Keratinocyte (primary cell): Measurements from ENCODE around the gene ATXN7L1. TPM values are rescaled to one million over a fixed set of nuclear protein-coding genes. Genes with fewer than 3 reads are reported as not detected.

Experiments used
- DNase-seq: peaks from one replicate; pipeline ENCODE4 v3.0.0-alpha.2; 2011; ENCODE audit warnings: low read depth, missing footprints, low spot score
- FAIRE-seq: peaks from 2 replicates; lab custom pipeline; 2011; peaks lifted over from hg19 to GRCh38; lab: Jason Lieb, UNC
- H2AFZ ChIP-seq: 2 replicates; pipeline ENCODE4 v1.6.0; 2012; ENCODE audit warnings: low read length, control low read depth, inconsistent platforms; ENCODE audit not compliant: control insufficient read depth
- H3K27ac ChIP-seq: 2 replicates; pipeline ENCODE4 v1.5.1; 2011; ENCODE audit warnings: low read length; ENCODE audit not compliant: control insufficient read depth, insufficient read depth
- H3K27me3 ChIP-seq: 3 replicates; pipeline ENCODE4 v1.6.0; 2011; ENCODE audit warnings: low read length; ENCODE audit not compliant: control insufficient read depth, insufficient read depth; ENCODE audit errors: extremely low read depth
- H3K36me3 ChIP-seq, 2 experiments: 2 replicates in 1 of 2; 3 replicates in 1 of 2; pipeline ENCODE4 v1.5.1; 2011; ENCODE audit warnings: low read length in 2 of 2, mild to moderate bottlenecking in 1 of 2; ENCODE audit not compliant: control insufficient read depth in 2 of 2, insufficient read depth in 2 of 2; ENCODE audit errors: extremely low read depth in 1 of 2
- H3K4me1 ChIP-seq: 3 replicates; pipeline ENCODE4 v1.5.1; 2011; ENCODE audit warnings: low read length; ENCODE audit not compliant: control insufficient read depth, insufficient read depth; ENCODE audit errors: extremely low read depth
- H3K4me2 ChIP-seq: 3 replicates; pipeline ENCODE4 v1.6.0; 2011; ENCODE audit warnings: low read depth, low read length; ENCODE audit not compliant: control insufficient read depth, insufficient read depth; ENCODE audit errors: extremely low read depth
- H3K4me3 ChIP-seq, 3 experiments: fragments of 200-600 bp in 1 of 3; sonication (generic) in 1 of 3; 2 replicates in 2 of 3; 3 replicates in 1 of 3; pipeline ENCODE4 v1.5.1; 2011 to 2016; ENCODE audit warnings: low read length in 3 of 3, mild to moderate bottlenecking in 3 of 3, control low read depth in 2 of 3, inconsistent platforms in 1 of 3, low read depth in 1 of 3, mixed read lengths in 1 of 3, mixed run types in 1 of 3, moderate library complexity in 1 of 3; ENCODE audit not compliant: control insufficient read depth in 2 of 3, insufficient read depth in 2 of 3; ENCODE audit errors: extremely low read depth in 1 of 3
- H3K79me2 ChIP-seq: 2 replicates; pipeline ENCODE4 v1.6.0; 2012; ENCODE audit warnings: low read length; ENCODE audit not compliant: control insufficient read depth, insufficient read depth
- H3K9ac ChIP-seq: 3 replicates; pipeline ENCODE4 v1.6.0; 2011; ENCODE audit warnings: low read length; ENCODE audit not compliant: control insufficient read depth, insufficient read depth; ENCODE audit errors: extremely low read depth
- H3K9me1 ChIP-seq: 3 replicates; pipeline ENCODE4 v1.6.0; 2011; ENCODE audit warnings: low read length; ENCODE audit not compliant: control insufficient read depth, insufficient read depth; ENCODE audit errors: extremely low read depth
- H3K9me3 ChIP-seq: 2 replicates; pipeline ENCODE4 v1.5.1; 2012; ENCODE audit warnings: low read depth, low read length; ENCODE audit not compliant: control insufficient read depth
- H4K20me1 ChIP-seq: 3 replicates; pipeline ENCODE4 v1.6.0; 2011; ENCODE audit warnings: low read length; ENCODE audit not compliant: control insufficient read depth, insufficient read depth; ENCODE audit errors: extremely low read depth
- EZH2 ChIP-seq: IDR thresholded peaks from one replicate; pipeline ENCODE4 v1.6.1; 2012; ENCODE audit warnings: inconsistent platforms, mild to moderate bottlenecking, low read length, moderate library complexity
- dilution Hi-C: fragments of 300-500 bp; cut with MboI; formaldehyde crosslinking; loops from one replicate; pipeline ENCODE4 v1.7.0; 2020; ENCODE audit warnings: low sequenced_read_pairs; ENCODE audit not compliant: extremely low pct_ligation_motif_present
- polyA plus RNA-seq, 5 experiments: library from polyadenylated mRNA; depleted of rRNA in 3 of 5; stranded (reverse) in 3 of 5; stranded (forward) in 1 of 5; unstranded in 1 of 5; fragments of >200 nt; gene quantifications; 1 replicate in 1 of 5; 2 replicates in 3 of 5; 3 replicates in 1 of 5; pipeline versions ENCODE4 v1.2.1 to v1.2.3, GENCODE V29; 2011 to 2012; ENCODE audit warnings: missing spikeins in 2 of 5, low read depth in 1 of 5, low replicate concordance in 1 of 5
- TF ChIP-seq, protein P1 (sequence below), 3 experiments: IDR thresholded peaks in 1 of 3; conservative IDR thresholded peaks in 1 of 3; optimal IDR thresholded peaks in 1 of 3; 2 replicates in 2 of 3; 3 replicates in 1 of 3; pipeline versions ENCODE3 to v1.5.1; 2011; ENCODE audit warnings: low read length in 3 of 3, mild to moderate bottlenecking in 3 of 3, moderate library complexity in 2 of 3, control low read depth in 1 of 3, inconsistent platforms in 1 of 3; ENCODE audit not compliant: insufficient read depth in 2 of 3; ENCODE audit errors: extremely low read depth in 1 of 3

Gene ATXN7L1
- polyA plus RNA-seq, 1 donor (not counting 4 experiments of a cell fraction or from before 2014, with no cell fraction given): 4.8 TPM

DNA sequence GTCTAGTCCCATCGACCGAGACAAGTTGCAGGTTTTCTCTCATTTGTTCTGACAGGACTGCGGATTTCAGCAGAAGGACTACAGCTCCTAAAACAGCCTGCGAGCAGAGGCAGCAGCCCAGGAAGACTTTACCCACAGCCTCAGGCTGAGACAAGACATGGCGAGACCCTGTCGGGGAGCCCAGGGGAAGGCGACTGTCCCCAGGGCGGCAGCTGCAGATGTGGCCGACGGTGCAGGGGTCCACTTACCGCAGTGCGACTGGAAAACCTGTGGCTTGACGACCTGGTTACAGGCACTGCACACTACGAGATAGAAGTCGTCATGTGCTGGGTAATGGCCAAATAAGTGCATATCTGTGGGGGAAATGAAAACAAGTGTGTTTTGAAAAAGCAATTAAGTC lies 88.0 kb downstream of the ATXN7L1 start:
- no peak overlapping the region for H3K27ac ChIP-seq
- H3K4me2 ChIP-seq: no peak overlapping the region
- peaks cover 35% of the 10 kb centered on the region for H3K4me1 ChIP-seq
- peaks cover 2% of the 10 kb centered on the region for H4K20me1 ChIP-seq
- FAIRE-seq (peak; percentile 23), DNase-seq (no peak)
- no peaks in the 10 kb centered on the region for H3K9me1 ChIP-seq
- peaks cover 0 to 3% of the 10 kb centered on the region in 2 experiments for H3K36me3 ChIP-seq
- TF ChIP-seq EZH2: no peak
- TF ChIP-seq, protein P1, sequence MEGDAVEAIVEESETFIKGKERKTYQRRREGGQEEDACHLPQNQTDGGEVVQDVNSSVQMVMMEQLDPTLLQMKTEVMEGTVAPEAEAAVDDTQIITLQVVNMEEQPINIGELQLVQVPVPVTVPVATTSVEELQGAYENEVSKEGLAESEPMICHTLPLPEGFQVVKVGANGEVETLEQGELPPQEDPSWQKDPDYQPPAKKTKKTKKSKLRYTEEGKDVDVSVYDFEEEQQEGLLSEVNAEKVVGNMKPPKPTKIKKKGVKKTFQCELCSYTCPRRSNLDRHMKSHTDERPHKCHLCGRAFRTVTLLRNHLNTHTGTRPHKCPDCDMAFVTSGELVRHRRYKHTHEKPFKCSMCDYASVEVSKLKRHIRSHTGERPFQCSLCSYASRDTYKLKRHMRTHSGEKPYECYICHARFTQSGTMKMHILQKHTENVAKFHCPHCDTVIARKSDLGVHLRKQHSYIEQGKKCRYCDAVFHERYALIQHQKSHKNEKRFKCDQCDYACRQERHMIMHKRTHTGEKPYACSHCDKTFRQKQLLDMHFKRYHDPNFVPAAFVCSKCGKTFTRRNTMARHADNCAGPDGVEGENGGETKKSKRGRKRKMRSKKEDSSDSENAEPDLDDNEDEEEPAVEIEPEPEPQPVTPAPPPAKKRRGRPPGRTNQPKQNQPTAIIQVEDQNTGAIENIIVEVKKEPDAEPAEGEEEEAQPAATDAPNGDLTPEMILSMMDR (optimal IDR thresholded peaks at IDR 0.05 in 1 of 3, IDR thresholded peaks at IDR 0.05 in 1 of 3, conservative IDR thresholded peaks at IDR 0.05 in 1 of 3; ENCODE audit: extremely low read depth in 1 of 3, insufficient read depth in 2 of 3, low read length in 3 of 3): no peak
- H3K9me3 ChIP-seq: no peaks in the 10 kb centered on the region
- no peaks in the 10 kb centered on the region for H3K79me2 ChIP-seq
- no peak overlapping the region for H3K4me3 ChIP-seq
- dilution Hi-C loops: no loop called here
- H3K9ac ChIP-seq: no peak overlapping the region
- H2AFZ ChIP-seq: no peak overlapping the region
- no peaks in the 10 kb centered on the region for H3K27me3 ChIP-seq

DNA sequence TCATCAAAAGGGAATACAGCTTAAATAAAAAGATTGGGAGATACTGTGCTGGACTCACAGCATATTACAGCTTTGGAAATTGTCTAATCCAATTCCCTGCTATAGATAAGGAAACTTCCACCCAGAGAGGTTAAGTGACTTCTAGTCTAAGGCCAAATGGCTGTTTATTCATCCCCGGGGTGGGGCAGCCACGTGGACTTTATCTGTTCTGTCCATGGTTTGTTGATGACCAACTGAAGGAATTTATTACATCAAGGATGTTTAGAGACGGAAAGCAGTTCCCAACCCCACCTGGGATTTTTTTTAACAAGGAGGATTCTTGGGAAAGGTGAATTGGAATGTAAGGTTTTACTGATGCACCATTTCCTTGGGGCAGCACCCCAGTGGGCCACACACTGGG lies 88.6 kb downstream of the ATXN7L1 start:
- no peak for FAIRE-seq
- Histone ChIP-seq H3K9me3 (no peaks in the 10 kb centered on the region), H3K27ac (no peak overlapping the region), H3K9ac (no peak overlapping the region), H2AFZ (no peak overlapping the region), H3K4me2 (no peak overlapping the region), H3K27me3 (no peaks in the 10 kb centered on the region), H3K9me1 (no peaks in the 10 kb centered on the region), H3K4me3 (no peak overlapping the region), H3K36me3 (peaks cover 0 to 3% of the 10 kb centered on the region in 2 experiments), H3K79me2 (no peaks in the 10 kb centered on the region), H4K20me1 (peaks cover 2% of the 10 kb centered on the region), H3K4me1 (peaks cover 35% of the 10 kb centered on the region)
- TF ChIP-seq, protein P1 (optimal IDR thresholded peaks at IDR 0.05 in 1 of 3, IDR thresholded peaks at IDR 0.05 in 1 of 3, conservative IDR thresholded peaks at IDR 0.05 in 1 of 3; ENCODE audit: extremely low read depth in 1 of 3, insufficient read depth in 2 of 3, low read length in 3 of 3): no peak
- TF ChIP-seq EZH2: no peak
- dilution Hi-C loops: no loop called here
- no peak for DNase-seq
